Measurements from ENCODE around the gene TAS2R9.

DNA sequence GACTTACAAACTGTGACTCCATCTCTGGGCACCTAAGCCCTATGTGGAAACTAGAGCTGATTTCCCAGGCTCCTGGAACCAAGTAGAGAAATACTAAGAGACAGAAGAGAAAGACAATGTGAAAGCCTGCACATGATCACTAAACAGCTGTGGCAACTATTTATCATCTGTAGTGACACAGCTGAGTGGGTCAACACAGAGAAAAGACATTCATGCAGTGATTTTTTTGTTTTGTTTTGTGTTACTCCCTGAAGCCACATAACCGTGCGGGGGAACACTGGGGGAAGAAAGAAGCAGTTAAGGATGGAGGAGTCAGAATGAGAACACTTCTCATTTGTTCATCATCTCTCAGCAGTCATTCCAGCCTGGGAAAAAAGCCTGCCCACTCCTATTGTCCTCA is 37.8 kb upstream of the TAS2R9 start:
- TF ChIP-seq, protein P1, sequence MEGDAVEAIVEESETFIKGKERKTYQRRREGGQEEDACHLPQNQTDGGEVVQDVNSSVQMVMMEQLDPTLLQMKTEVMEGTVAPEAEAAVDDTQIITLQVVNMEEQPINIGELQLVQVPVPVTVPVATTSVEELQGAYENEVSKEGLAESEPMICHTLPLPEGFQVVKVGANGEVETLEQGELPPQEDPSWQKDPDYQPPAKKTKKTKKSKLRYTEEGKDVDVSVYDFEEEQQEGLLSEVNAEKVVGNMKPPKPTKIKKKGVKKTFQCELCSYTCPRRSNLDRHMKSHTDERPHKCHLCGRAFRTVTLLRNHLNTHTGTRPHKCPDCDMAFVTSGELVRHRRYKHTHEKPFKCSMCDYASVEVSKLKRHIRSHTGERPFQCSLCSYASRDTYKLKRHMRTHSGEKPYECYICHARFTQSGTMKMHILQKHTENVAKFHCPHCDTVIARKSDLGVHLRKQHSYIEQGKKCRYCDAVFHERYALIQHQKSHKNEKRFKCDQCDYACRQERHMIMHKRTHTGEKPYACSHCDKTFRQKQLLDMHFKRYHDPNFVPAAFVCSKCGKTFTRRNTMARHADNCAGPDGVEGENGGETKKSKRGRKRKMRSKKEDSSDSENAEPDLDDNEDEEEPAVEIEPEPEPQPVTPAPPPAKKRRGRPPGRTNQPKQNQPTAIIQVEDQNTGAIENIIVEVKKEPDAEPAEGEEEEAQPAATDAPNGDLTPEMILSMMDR (IDR thresholded peaks at IDR 0.05) = no peak
- TF ChIP-seq POLR2A (IDR thresholded peaks at IDR 0.05) = no peak

Measured in testis (tissue), 2 donors.